Activated T-helper 2 cell treated with anti-CD3 and anti-CD28 coated beads, Interferon-gamma antibody, Interleukin-2, Interleukin-4, amounts not matched to agents 10 μg/mL and 5 μg/mL and 100 μg/mL, durations not matched to agents 14 hours and 24 hours and 36 hours (primary cell): Measurements from ENCODE around the gene LETMD1. TPM values are rescaled to one million over a fixed set of nuclear protein-coding genes. Genes with fewer than 3 reads are reported as not detected.
A peak's percentile ranks its signal among the peaks of the same experiment; 100 is the strongest.

Experiments used
- DNase-seq: peaks from one replicate; pipeline ENCODE4 v3.0.0; 2021; ENCODE audit warnings: low spot score
- H3K27ac Mint-ChIP-seq: one replicate; pipeline ENCODE4 v1.8.0; 2021; ENCODE audit warnings: mixed read lengths
- H3K27me3 Mint-ChIP-seq: one replicate; pipeline ENCODE4 v1.8.0; 2021; ENCODE audit warnings: low read depth, mixed read lengths
- H3K36me3 Mint-ChIP-seq: one replicate; pipeline ENCODE4 v1.8.0; 2021; ENCODE audit warnings: low read depth, mixed read lengths
- H3K4me1 Mint-ChIP-seq: one replicate; pipeline ENCODE4 v1.8.0; 2021; ENCODE audit warnings: low read depth, mixed read lengths
- H3K4me3 Mint-ChIP-seq: one replicate; pipeline ENCODE4 v1.8.0; 2021; ENCODE audit warnings: low read depth, mild to moderate bottlenecking, moderate library complexity, mixed read lengths
- H3K9me3 Mint-ChIP-seq: one replicate; pipeline ENCODE4 v1.8.0; 2021; ENCODE audit warnings: mixed read lengths
- intact Hi-C: fragments of 100-400 bp; cut with micrococcal nuclease; formaldehyde crosslinking; loops from one replicate; pipeline ENCODE4 v1.15.1; 2023
- total RNA-seq: library from RNA; stranded (reverse); gene quantifications from 2 replicates; pipeline ENCODE4 v1.2.3, GENCODE V29; 2022

LETMD1 gene
- total RNA-seq: 61.0 and 63.1 TPM in 2 replicates

GRCh38 chr12:51047655-51048540 lies at the start of gene LETMD1:
TSS of gene LETMD1 (plus strand) at chr12:51048327. CDS start at chr12:51048357, 30 bp downstream.
- Mint-ChIP-seq H3K4me1 (peaks cover 22% of the 10 kb centered on the region), H3K27me3 (no peaks in the 10 kb centered on the region), H3K4me3 (peak within 1 kb of the TSS; percentile 92), H3K27ac (peak within 1 kb of the TSS; percentile 83), H3K9me3 (no peaks in the 10 kb centered on the region), H3K36me3 (peaks cover 21% of the 10 kb centered on the region)
- DNase-seq: peak; percentile 92
- intact Hi-C loops: loop anchor here (1.0 kb wide), 3 partner anchors 23 to 191 kb away; partner anchors contain the start of gene CSRNP2

DNA sequence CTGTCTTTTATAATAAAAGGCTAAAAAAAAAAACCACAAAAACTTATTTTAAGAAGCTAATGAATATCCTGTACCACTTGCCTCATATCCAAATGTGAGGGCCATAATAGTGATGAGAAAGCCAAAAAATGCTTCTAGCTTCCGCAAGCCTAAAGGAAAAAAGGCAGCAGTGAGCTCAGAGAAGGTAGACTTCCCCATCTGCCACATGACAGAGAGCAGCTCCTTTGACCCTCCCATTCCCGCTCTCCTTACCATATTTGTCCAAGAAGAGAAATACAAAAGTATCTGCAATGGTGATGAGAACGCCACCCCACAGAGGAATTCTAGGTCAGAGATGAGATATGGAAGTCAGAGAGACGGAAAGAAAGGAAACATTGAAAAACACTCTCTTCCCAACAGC lies 49.0 kb upstream of the LETMD1 start:
- peak overlapping the region; percentile 35 for H3K27ac Mint-ChIP-seq
- intact Hi-C loops: no loop called here
- H3K4me1 Mint-ChIP-seq: peaks cover 17% of the 10 kb centered on the region
- H3K4me3 Mint-ChIP-seq: no peak overlapping the region
- no peak for DNase-seq
- H3K36me3 Mint-ChIP-seq: peaks cover 62% of the 10 kb centered on the region
- no peaks in the 10 kb centered on the region for H3K27me3 Mint-ChIP-seq
- H3K9me3 Mint-ChIP-seq: no peaks in the 10 kb centered on the region

DNA sequence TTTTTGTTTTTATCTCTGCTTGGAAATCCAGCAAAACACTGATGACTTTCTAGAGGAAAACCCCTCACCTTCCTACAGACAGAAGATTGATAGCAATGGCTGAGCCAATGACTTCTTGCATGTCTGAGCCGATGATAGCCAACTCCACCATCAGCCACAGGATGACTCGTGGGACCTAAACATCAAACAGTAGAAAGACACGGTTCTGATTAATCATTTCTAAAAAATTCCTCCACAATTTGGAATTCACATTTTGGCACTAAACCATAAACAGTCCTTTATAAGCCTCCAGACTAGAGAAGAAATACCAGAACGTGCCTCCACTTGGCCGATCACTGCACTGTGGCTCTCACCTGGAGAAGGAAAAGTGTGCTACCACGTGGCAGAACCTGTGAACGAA lies 47.9 kb upstream of the LETMD1 start:
- no peak for DNase-seq
- no peaks in the 10 kb centered on the region for H3K9me3 Mint-ChIP-seq
- peaks cover 21% of the 10 kb centered on the region for H3K4me1 Mint-ChIP-seq
- peaks cover 63% of the 10 kb centered on the region for H3K36me3 Mint-ChIP-seq
- H3K27ac Mint-ChIP-seq: peak overlapping the region; percentile 31
- intact Hi-C loops: no loop called here
- no peak overlapping the region for H3K4me3 Mint-ChIP-seq
- H3K27me3 Mint-ChIP-seq: no peaks in the 10 kb centered on the region

- no peaks in the 10 kb centered on the region for H3K9me3 Mint-ChIP-seq
- intact Hi-C loops: no loop called here
- H3K4me3 Mint-ChIP-seq: no peak overlapping the region
- H3K36me3 Mint-ChIP-seq: peaks cover 61% of the 10 kb centered on the region
- H3K27me3 Mint-ChIP-seq: no peaks in the 10 kb centered on the region
- peaks cover 21% of the 10 kb centered on the region for H3K4me1 Mint-ChIP-seq
- no peak overlapping the region for H3K27ac Mint-ChIP-seq
- no peak for DNase-seq
These were observed 46.3 kb upstream of the LETMD1 start for GRCh38 chr12:51001799-51002198.

- Mint-ChIP-seq H3K9me3 (no peaks in the 10 kb centered on the region), H3K4me3 (no peak overlapping the region), H3K4me1 (peaks cover 21% of the 10 kb centered on the region), H3K36me3 (peaks cover 64% of the 10 kb centered on the region), H3K27me3 (no peaks in the 10 kb centered on the region), H3K27ac (peak overlapping the region; percentile 38)
- DNase-seq: no peak
- intact Hi-C loops: no loop called here
These were observed 43.6 kb upstream of the LETMD1 start for GRCh38 chr12:51004504-51004903.

GRCh38 chr12:51005030-51005429 lies 43.1 kb upstream of the LETMD1 start:
- H3K27me3 Mint-ChIP-seq: no peaks in the 10 kb centered on the region
- no peak overlapping the region for H3K4me3 Mint-ChIP-seq
- H3K27ac Mint-ChIP-seq: no peak overlapping the region
- no peaks in the 10 kb centered on the region for H3K9me3 Mint-ChIP-seq
- intact Hi-C loops: no loop called here
- peaks cover 60% of the 10 kb centered on the region for H3K36me3 Mint-ChIP-seq
- H3K4me1 Mint-ChIP-seq: peaks cover 19% of the 10 kb centered on the region
- DNase-seq: no peak

- Mint-ChIP-seq H3K4me3 (no peak overlapping the region), H3K4me1 (peaks cover 17% of the 10 kb centered on the region), H3K27me3 (no peaks in the 10 kb centered on the region), H3K9me3 (no peaks in the 10 kb centered on the region), H3K36me3 (peaks cover 53% of the 10 kb centered on the region), H3K27ac (no peak overlapping the region)
- DNase-seq: no peak
- intact Hi-C loops: no loop called here
These were observed 42.5 kb upstream of the LETMD1 start for GRCh38 chr12:51005671-51006070.

- intact Hi-C loops: loop anchor here (1.0 kb wide), 1 partner anchor 16 kb away; no protein-coding TSS in a partner anchor
- peaks cover 46% of the 10 kb centered on the region for H3K36me3 Mint-ChIP-seq
- peak overlapping the region; percentile 54 for H3K27ac Mint-ChIP-seq
These were observed 39.6 kb upstream of the LETMD1 start for GRCh38 chr12:51008329-51009055.

GRCh38 chr12:51009056-51009440 lies 39.1 kb upstream of the LETMD1 start:
- intact Hi-C loops: loop anchor here (1.0 kb wide), 1 partner anchor 15 kb away; no protein-coding TSS in a partner anchor
- H3K27ac Mint-ChIP-seq: peak overlapping the region; percentile 54
- no peaks in the 10 kb centered on the region for H3K9me3 Mint-ChIP-seq
- H3K4me3 Mint-ChIP-seq: peak overlapping the region; percentile 62
- peaks cover 31% of the 10 kb centered on the region for H3K4me1 Mint-ChIP-seq
- H3K27me3 Mint-ChIP-seq: no peaks in the 10 kb centered on the region
- DNase-seq: no peak
- peaks cover 44% of the 10 kb centered on the region for H3K36me3 Mint-ChIP-seq

More at GRCh38 chr12:51008329-51009055, 39.6 kb upstream of the LETMD1 start:
- Mint-ChIP-seq H3K4me3 (peak overlapping the region; percentile 62), H3K9me3 (no peaks in the 10 kb centered on the region), H3K27me3 (no peaks in the 10 kb centered on the region), H3K4me1 (peaks cover 30% of the 10 kb centered on the region)
- DNase-seq: no peak

- DNase-seq: no peak
- intact Hi-C loops: no loop called here
- no peaks in the 10 kb centered on the region for H3K9me3 Mint-ChIP-seq
- H3K27ac Mint-ChIP-seq: no peak overlapping the region
- H3K4me3 Mint-ChIP-seq: no peak overlapping the region
- peaks cover 18% of the 10 kb centered on the region for H3K36me3 Mint-ChIP-seq
- H3K27me3 Mint-ChIP-seq: no peaks in the 10 kb centered on the region
- H3K4me1 Mint-ChIP-seq: peaks cover 26% of the 10 kb centered on the region
These were observed 36.2 kb upstream of the LETMD1 start for GRCh38 chr12:51011955-51012354.

DNA sequence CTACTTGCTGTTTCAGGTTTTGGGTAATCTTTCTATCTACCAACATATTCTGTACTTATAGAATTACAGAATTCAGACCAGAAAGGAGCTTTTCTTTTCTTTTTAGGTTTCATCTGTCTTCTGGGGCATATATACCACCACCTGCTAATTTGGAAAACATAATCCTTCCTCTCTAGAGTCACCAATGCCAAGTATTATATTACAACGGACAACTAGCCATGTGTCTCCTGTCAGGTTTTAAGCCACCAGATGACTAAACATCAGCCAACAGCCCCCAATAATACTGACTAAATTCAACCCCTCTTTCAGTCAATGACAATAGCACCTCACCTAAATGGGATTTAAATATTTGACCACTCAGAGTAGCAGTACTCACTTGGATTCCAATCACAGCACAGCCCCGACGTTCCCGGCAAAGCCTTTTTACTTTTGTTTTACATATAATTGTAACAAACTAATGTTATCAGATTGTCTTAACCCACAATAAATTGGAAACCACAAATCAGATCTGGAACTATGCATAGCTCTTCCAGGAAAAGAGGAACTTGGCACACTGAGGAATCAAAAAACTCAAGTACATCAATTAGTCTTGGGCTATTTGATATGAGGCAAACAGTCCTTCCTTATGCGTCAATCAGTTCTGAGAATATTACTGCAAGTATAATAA lies 35.4 kb upstream of the LETMD1 start:
- Mint-ChIP-seq H3K36me3 (peaks cover 12% of the 10 kb centered on the region), H3K9me3 (no peaks in the 10 kb centered on the region), H3K4me3 (no peak overlapping the region), H3K27ac (no peak overlapping the region), H3K27me3 (no peaks in the 10 kb centered on the region), H3K4me1 (peaks cover 29% of the 10 kb centered on the region)
- intact Hi-C loops: no loop called here
- DNase-seq: no peak

GRCh38 chr12:51013441-51013840 lies 34.7 kb upstream of the LETMD1 start:
- no peak overlapping the region for H3K4me3 Mint-ChIP-seq

More at GRCh38 chr12:51013441-51013840, 34.7 kb upstream of the LETMD1 start:
- Mint-ChIP-seq H3K4me1 (peaks cover 29% of the 10 kb centered on the region), H3K36me3 (peaks cover 5% of the 10 kb centered on the region), H3K27ac (no peak overlapping the region), H3K27me3 (no peaks in the 10 kb centered on the region), H3K9me3 (no peaks in the 10 kb centered on the region)
- DNase-seq: no peak
- intact Hi-C loops: no loop called here
